K562 (cell line): ENCODE data around the gene ADAT2. TPM values are rescaled to one million over a fixed set of nuclear protein-coding genes. Genes with fewer than 3 reads are reported as not detected.

Source experiments
- BCL6 ChIP-seq: fragments of 250-450 bp; sonication (Bioruptor Pico); IDR thresholded peaks from 2 replicates; pipeline ENCODE4 v1.4.0; 2020
- CCAR2 ChIP-seq: fragments of 200-400 bp; formaldehyde crosslinking; IDR thresholded peaks from 2 replicates; pipeline ENCODE4 v1.6.1; 2017; ENCODE audit warnings: mild to moderate bottlenecking, low read depth, low read length
- CREBBP ChIP-seq: IDR thresholded peaks from one replicate; pipeline ENCODE4 v1.6.1; 2012; ENCODE audit warnings: low read depth, mild to moderate bottlenecking, control low read depth, inconsistent platforms, low read length
- ELK3 ChIP-seq: fragments of 450-650 bp; formaldehyde crosslinking; IDR thresholded peaks from 2 replicates; pipeline ENCODE4 v1.4.0; 2020; ENCODE audit warnings: mild to moderate bottlenecking
- ESRRB ChIP-seq: fragments of 250-450 bp; sonication (Bioruptor Pico); IDR thresholded peaks from 2 replicates; pipeline ENCODE4 v1.5.0; 2020; ENCODE audit warnings: mild to moderate bottlenecking, moderate library complexity, borderline replicate concordance
- FOXA3 ChIP-seq, 2 experiments: fragments of 450-650 bp in 1 of 2; sonication (generic) in 1 of 2; formaldehyde crosslinking; IDR thresholded peaks in 1 of 2; conservative IDR thresholded peaks in 1 of 2; 2 replicates each; pipeline versions ENCODE4 v1.4.0 to v1.8.0; 2020 to 2022; ENCODE audit warnings: mild to moderate bottlenecking in 2 of 2, missing genetic modification reagents in 1 of 2
- FOXJ2 ChIP-seq: fragments of 200-800 bp; sonication (Bioruptor generic); IDR thresholded peaks from 2 replicates; pipeline ENCODE4 v1.6.1; 2016; ENCODE audit warnings: missing genetic modification characterization, missing compliant biosample characterization
- GATAD2B ChIP-seq: fragments of 450-650 bp; IDR thresholded peaks from 2 replicates; pipeline ENCODE4 v1.6.1; 2017; ENCODE audit warnings: mild to moderate bottlenecking, borderline replicate concordance
- GTF2F1 ChIP-seq: IDR thresholded peaks from 2 replicates; pipeline ENCODE4 v1.6.1; 2011; ENCODE audit warnings: low read depth, low read length, improper control_type of control experiment
- HIVEP1 ChIP-seq: fragments of 250-450 bp; sonication (Bioruptor Pico); IDR thresholded peaks from 2 replicates; pipeline ENCODE4 v1.4.0; 2020; ENCODE audit warnings: mild to moderate bottlenecking
- IRF2 ChIP-seq: sonication (generic); formaldehyde crosslinking; IDR thresholded peaks from 2 replicates; pipeline ENCODE4 v1.8.1; 2022; ENCODE audit warnings: mild to moderate bottlenecking, missing genetic modification reagents
- JUND ChIP-seq, 2 experiments: IDR thresholded peaks; 2 replicates in 1 of 2; 3 replicates in 1 of 2; pipeline ENCODE4 v1.6.1; 2011; ENCODE audit warnings: borderline replicate concordance in 2 of 2, low read depth in 2 of 2, low read length in 2 of 2, improper control_type of control experiment in 1 of 2, missing biosample characterization in 1 of 2, missing genetic modification characterization in 1 of 2, missing genetic modification reagents in 1 of 2
- NUFIP1 ChIP-seq: fragments of 450-650 bp; IDR thresholded peaks from 2 replicates; pipeline ENCODE4 v1.6.1; 2018; ENCODE audit not compliant: partially characterized antibody
- RFX1 ChIP-seq: fragments of 450-650 bp; IDR thresholded peaks from 2 replicates; pipeline ENCODE4 v1.6.1; 2016; ENCODE audit warnings: mild to moderate bottlenecking, moderate library complexity
- RHOXF2B ChIP-seq: fragments of 250-450 bp; sonication (Bioruptor Pico); conservative IDR thresholded peaks from 2 replicates; pipeline ENCODE4 v1.5.1; 2021
- SNRNP70 ChIP-seq: fragments of 200-400 bp; formaldehyde crosslinking; optimal IDR thresholded peaks from 2 replicates; pipeline ENCODE3; 2017; ENCODE audit warnings: low read depth, low read length
- TCF3 ChIP-seq: sonication (generic); formaldehyde crosslinking; IDR thresholded peaks from 2 replicates; pipeline ENCODE4 v1.4.0; 2020; ENCODE audit warnings: mild to moderate bottlenecking, missing genetic modification reagents
- TRIM28 ChIP-seq: fragments of 450-650 bp; IDR thresholded peaks from 2 replicates; pipeline ENCODE4 v1.6.1; 2017
- ZFP36 ChIP-seq: fragments of 150-350 bp; IDR thresholded peaks from 2 replicates; pipeline ENCODE4 v1.6.1; 2018; ENCODE audit warnings: low read length, low read depth; ENCODE audit not compliant: partially characterized antibody
- ZNF140 ChIP-seq: fragments of 250-450 bp; sonication (Bioruptor Pico); IDR thresholded peaks from 2 replicates; pipeline ENCODE4 v1.8.0; 2021; ENCODE audit warnings: moderate library complexity, mild to moderate bottlenecking, inconsistent platforms
- ZNF316 ChIP-seq: fragments of 450-650 bp; IDR thresholded peaks from 2 replicates; pipeline ENCODE4 v1.6.1; 2016
- ZNF41 ChIP-seq: fragments of 250-450 bp; sonication (Bioruptor Pico); conservative IDR thresholded peaks from 2 replicates; pipeline ENCODE4 v1.4.0; 2020; ENCODE audit warnings: mild to moderate bottlenecking
- ZNF780A ChIP-seq: fragments of 250-450 bp; sonication (Bioruptor Pico); IDR thresholded peaks from 2 replicates; pipeline ENCODE4 v1.5.0; 2021; ENCODE audit warnings: mild to moderate bottlenecking
- polyA plus RNA-seq, 8 experiments: library from polyadenylated mRNA; depleted of rRNA in 4 of 8; stranded (reverse) in 5 of 8; unstranded in 3 of 8; fragments of >200 nt; fragmentation: Nextera tagmentation in 2 of 8; fragmentation: Illumina TruSeq in 1 of 8; extraction: Ambion mirVana in 2 of 8; extraction: Trizol in 1 of 8; gene quantifications; 2 replicates each; pipeline versions ENCODE4 v1.2.1 to v1.2.3, GENCODE V29; 2011 to 2014; ENCODE audit warnings: inconsistent platforms in 1 of 8, missing spikeins in 1 of 8
- total RNA-seq, 7 experiments: library from RNA; depleted of rRNA in 6 of 7; stranded (reverse); fragments of >200 nt in 6 of 7; fragmentation: Illumina TruSeq in 2 of 7; extraction: Trizol in 2 of 7; gene quantifications; 2 replicates each; pipeline versions ENCODE4 v1.2.1 to v1.2.3, GENCODE V29; 2011 to 2021; ENCODE audit warnings: low replicate concordance in 1 of 7
- TF ChIP-seq, protein P1 (sequence below): sonication (generic); formaldehyde crosslinking; IDR thresholded peaks from 2 replicates; pipeline ENCODE4 v1.5.0; 2020; ENCODE audit warnings: missing genetic modification reagents
- TF ChIP-seq, protein P2 (sequence below): sonication (generic); formaldehyde crosslinking; IDR thresholded peaks from 2 replicates; pipeline ENCODE4 v1.8.1; 2023; ENCODE audit warnings: mild to moderate bottlenecking, missing genetic modification reagents
- TF ChIP-seq, protein P3 (sequence below): sonication (generic); formaldehyde crosslinking; IDR thresholded peaks from 2 replicates; pipeline ENCODE4 v1.8.0; 2022; ENCODE audit warnings: mild to moderate bottlenecking, missing genetic modification reagents

The ADAT2 gene
- total and polyA plus RNA-seq, 9 of the 15 experiments (the other 6 are each of a cell fraction or from before 2014, with no cell fraction given) = 13.0 to 62.5 (median 31.7) TPM

GRCh38 chr6:143450453-143451371 is at the start of gene ADAT2, which contains the start of gene PEX3 (continued):
- no peak for TF ChIP-seq ELK3 (CRISPR knock-in tag)
- no peak for TF ChIP-seq ESRRB (CRISPR knock-in tag)
- TF ChIP-seq TCF3 = peak; percentile 49
- TF ChIP-seq ZNF41 = no peak
- peak; percentile 88; the same call in 1 of the 2 replicates for TF ChIP-seq FOXJ2 (tag)
- TF ChIP-seq NUFIP1 = peak; percentile 87
- no peak for TF ChIP-seq IRF2 (CRISPR knock-in tag)
- TF ChIP-seq CCAR2 = no peak
- TF ChIP-seq TRIM28 = peak; percentile 49; the same call in 1 of the 2 replicates
- TF ChIP-seq, protein P1, sequence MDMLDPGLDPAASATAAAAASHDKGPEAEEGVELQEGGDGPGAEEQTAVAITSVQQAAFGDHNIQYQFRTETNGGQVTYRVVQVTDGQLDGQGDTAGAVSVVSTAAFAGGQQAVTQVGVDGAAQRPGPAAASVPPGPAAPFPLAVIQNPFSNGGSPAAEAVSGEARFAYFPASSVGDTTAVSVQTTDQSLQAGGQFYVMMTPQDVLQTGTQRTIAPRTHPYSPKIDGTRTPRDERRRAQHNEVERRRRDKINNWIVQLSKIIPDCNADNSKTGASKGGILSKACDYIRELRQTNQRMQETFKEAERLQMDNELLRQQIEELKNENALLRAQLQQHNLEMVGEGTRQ (CRISPR knock-in tag) = no peak
- peak; percentile 78 for TF ChIP-seq GTF2F1
- TF ChIP-seq, protein P2, sequence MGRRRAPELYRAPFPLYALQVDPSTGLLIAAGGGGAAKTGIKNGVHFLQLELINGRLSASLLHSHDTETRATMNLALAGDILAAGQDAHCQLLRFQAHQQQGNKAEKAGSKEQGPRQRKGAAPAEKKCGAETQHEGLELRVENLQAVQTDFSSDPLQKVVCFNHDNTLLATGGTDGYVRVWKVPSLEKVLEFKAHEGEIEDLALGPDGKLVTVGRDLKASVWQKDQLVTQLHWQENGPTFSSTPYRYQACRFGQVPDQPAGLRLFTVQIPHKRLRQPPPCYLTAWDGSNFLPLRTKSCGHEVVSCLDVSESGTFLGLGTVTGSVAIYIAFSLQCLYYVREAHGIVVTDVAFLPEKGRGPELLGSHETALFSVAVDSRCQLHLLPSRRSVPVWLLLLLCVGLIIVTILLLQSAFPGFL = no peak; the same call in 1 of the 2 replicates
- peak; percentile 2 to 4; a peak in 1 of 4 replicates for TF ChIP-seq FOXA3 (CRISPR knock-in tag; conservative IDR thresholded peaks at IDR 0.05 in 1 of 2, IDR thresholded peaks at IDR 0.05 in 1 of 2)
- TF ChIP-seq RHOXF2B (CRISPR knock-in tag) = no peak
- peak; percentile 66; the same call in 1 of the 2 replicates for TF ChIP-seq GATAD2B
- no peak for TF ChIP-seq SNRNP70
- no peak for TF ChIP-seq RFX1
- TF ChIP-seq BCL6 (CRISPR knock-in tag) = no peak
- no peak for TF ChIP-seq ZNF780A (CRISPR knock-in tag)
- peak; percentile 9 for TF ChIP-seq ZFP36
- peak; percentile 77 for TF ChIP-seq JUND (IDR thresholded peaks at IDR 0.05; ENCODE audit: borderline replicate concordance, low read depth, low read length)
- peak; percentile 69; the same call in 1 of the 3 replicates for TF ChIP-seq JUND (tag; IDR thresholded peaks at IDR 0.05; ENCODE audit: borderline replicate concordance, low read depth, low read length)
- TF ChIP-seq ZNF316 = no peak
- TF ChIP-seq CREBBP = no peak
- peak; percentile 3; the same call in 1 of the 2 replicates for TF ChIP-seq HIVEP1 (CRISPR knock-in tag)
- no peak for TF ChIP-seq ZNF140 (CRISPR knock-in tag)
- TF ChIP-seq, protein P3, sequence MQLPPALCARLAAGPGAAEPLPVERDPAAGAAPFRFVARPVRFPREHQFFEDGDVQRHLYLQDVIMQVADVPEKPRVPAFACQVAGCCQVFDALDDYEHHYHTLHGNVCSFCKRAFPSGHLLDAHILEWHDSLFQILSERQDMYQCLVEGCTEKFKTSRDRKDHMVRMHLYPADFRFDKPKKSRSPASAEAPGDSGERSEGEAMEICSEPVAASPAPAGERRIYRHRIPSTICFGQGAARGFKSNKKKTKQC (CRISPR knock-in tag) = peak; percentile 86; the same call in 1 of the 2 replicates
